SIG-M5 treated with dmso at 0.1 percent for 504 hours (cell line): Measurements from ENCODE around the gene SRRD.

Source experiments
- DNase-seq: peaks from one replicate; lab custom pipeline; 2025; ENCODE audit not compliant: unreplicated experiment; lab: John Stamatoyannopoulos, UW

SRRD gene

DNA sequence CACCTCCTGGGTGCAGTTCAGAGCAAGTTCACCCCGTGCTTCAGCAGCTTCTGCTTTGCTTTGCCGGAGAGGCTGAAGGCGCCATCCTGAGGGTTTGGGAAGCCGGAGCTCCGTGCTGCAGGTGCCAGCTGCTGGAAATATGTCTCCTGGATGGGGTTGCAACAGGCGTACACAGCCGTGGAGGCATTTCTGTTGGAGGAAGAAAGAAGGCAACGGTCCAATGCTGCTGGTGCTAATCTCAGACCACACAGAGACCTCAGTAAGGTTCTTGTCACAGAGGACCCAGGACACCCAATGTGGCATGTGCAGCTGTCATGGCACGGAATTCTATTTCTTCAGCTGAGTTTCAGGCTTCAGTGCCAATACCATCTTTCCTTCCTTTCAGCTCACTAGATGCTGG, 30.5 kb upstream of the SRRD start:
- DNase-seq, result no peak

GRCh38 chr22:26453812-26454500, 29.7 kb upstream of the SRRD start:
- DNase-seq, result no peak

DNA sequence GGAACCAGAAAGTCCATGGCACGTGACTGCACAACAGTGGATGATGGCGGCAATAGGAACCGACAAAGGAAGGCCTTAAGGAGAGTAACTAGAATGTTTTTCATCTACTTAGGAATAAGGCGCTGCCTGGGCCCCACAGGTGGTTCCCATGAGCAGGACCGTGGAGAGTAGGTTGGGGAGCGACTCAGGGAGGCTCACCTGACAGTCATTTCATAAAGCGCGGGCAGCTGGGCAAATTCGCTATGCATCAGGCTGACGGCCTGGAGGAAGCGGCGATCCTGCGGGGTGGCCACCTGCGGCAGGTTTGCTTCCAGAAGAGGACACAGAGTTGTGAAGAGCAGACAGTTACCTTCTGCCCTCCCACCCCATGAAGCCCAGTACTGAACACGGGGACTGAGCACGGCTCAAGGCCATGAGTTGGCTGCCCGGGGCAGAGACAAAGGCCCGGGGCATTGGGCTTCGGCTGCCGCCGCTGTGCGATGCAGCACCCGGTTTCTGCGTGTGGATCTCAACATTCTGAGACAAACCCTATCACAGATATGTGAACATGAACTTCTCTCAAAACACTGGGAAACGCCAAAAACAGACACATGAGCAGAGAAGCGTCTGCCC, 25.9 kb upstream of the SRRD start:
- no peak for DNase-seq

- DNase-seq, result no peak
Observed at GRCh38 chr22:26460202-26460601, 23.5 kb upstream of the SRRD start.

DNA sequence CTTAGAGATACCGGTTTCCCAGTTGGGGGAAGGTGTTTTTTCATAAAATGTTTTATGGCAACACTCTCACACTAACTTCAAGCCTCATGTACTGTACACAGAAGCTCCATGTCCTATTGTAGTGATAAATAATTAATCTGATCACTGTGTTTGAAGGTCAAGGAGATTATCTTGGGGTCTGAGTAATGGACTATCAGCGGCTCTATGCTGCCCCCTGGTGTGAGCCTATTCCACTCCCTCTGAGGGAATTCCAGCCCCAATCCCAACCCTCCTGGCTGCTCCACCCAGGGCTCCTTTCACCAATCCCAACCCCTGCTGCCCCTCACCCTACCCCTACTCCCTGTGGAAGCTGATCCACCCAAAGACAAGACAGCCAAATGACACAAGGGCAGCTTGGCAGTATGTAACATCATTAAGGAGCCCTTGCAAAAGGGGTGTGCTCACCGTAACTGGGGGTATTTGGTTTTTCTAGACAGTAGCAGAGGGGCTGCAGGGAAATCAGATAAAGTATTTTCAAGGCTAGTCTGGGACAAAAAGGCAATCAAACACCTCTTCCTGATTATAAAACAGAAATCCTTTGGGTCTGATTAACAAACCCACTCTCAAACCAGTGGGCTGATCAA, 22.4 kb upstream of the SRRD start:
- no peak for DNase-seq

GRCh38 chr22:26462051-26462450, 21.6 kb upstream of the SRRD start:
- no peak for DNase-seq

- no peak for DNase-seq
Observed at GRCh38 chr22:26462641-26463040, 21.0 kb upstream of the SRRD start.

DNA sequence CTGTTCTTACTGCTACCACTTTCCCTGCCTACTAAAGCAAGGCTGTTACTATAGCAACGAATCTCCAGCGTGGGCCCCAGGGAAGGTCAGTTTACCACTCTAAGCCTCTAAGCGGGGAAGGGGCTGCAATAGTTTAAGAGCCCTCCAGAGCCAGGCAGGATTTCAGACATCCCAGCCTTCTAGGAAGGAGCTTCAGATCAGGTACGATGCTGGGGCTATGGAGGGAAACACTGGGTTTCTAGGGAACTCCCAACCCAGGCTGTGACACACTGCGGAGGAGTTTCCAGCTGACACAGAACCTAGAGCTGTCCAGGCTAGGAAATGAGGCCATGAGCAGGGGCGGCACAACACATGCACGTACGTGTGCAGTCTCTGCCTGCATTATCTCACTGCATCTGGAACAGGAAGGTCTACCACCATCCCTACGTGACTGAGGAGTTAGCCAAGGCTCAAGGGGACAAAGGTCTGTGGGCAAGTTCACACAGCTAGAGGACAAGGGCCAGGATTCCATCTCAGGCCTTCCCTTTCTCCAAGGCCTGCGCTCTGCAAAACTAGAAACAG, 20.5 kb upstream of the SRRD start:
- no peak for DNase-seq

DNA sequence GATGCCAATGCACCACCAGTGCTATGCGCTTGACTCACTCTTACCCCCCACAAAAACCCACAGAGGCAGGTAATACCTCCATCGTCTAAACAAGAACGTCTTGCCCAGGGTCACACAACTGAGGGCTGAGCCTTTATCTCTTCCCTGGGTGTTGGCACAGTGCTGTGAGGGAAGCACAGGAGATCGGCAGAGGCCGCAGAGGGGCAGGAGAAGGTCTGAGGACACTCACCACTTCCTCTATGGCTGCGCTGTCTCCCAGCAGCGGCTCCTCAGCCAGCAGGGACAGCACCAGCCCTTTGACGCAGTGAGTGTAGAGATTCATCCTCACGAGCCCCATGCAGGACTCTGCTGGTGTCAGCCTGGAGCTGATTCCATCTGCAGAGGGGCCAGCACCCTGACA, 20.0 kb upstream of the SRRD start:
- no peak for DNase-seq

DNA sequence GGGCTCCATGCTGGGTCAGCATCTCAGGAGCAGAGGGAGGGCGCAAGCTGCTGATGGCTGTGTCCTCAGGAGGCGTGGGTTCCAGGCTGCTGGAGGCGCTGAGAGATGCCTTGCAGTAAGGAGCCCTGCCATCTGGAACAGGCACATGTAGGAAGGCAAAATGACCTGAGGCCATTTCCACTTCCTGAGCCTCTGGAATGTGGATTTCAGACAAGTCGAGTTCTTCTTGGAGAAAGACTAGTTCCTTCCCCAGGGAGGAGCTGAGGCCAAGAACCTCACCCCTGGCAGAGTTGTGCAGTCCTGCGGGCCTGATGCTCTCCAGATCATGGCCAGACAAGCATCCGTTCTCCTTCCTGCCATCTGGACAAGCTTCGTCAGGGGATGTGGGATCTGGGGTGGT, 19.4 kb upstream of the SRRD start:
- DNase-seq, result no peak

- no peak for DNase-seq
Observed at GRCh38 chr22:26466196-26466595, 17.5 kb upstream of the SRRD start.

GRCh38 chr22:26470807-26471206, 12.9 kb upstream of the SRRD start:
- no peak for DNase-seq

DNA sequence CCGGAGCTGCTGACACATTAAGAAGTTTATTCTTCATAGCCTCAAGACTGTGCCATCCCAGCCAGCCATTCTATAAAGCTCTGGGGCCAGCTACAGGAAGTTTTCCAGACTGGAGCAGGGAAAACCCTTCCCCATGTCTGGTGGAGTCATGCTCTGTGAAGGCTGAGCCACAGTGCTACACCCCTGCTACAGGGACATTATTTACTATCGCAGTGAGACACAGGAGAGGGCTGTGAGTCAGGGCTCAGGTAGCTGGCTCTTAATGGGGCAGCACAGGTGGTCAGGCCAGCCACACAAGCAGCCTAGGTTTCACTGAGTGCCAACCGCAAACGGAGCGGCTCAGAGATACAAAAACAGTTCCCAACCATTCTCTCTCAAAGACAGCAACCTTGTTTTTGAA, 12.2 kb upstream of the SRRD start:
- DNase-seq, result no peak

GRCh38 chr22:26474682-26475081, 9.0 kb upstream of the SRRD start:
- DNase-seq, result no peak

DNA sequence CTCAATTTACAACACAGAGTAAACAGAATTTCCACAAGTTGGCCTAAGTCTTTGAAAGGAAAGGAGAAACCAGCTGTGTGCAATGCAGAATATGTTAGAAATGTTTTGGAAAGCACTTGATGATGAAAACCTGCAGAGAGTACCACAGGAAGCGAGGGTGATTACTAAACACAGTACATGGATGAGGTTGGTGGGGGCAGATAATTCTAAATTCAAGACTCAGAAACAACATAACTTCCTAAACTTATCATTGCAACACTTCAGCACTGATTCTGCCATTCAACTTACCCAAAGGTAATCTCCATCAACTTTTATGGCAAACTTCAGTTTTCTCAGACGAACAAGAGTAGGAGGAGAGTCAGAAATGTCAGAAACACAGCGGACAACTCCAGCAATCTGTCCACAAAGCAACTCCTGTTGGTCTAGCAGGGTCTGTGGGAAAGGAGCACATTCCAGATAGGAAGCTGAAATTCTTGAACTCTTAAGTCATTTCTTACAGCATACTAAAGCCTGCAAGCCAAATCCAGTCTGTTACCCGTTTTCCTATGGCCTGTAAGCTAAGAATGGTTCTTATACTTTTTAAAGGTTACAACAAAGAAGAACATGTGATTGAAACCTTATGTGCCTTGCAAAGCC, 6.9 kb upstream of the SRRD start:
- DNase-seq, result peak; percentile 62

- DNase-seq, result no peak
Observed at GRCh38 chr22:26477341-26477731, 6.3 kb upstream of the SRRD start.

- DNase-seq, result peak; percentile 44
Observed at GRCh38 chr22:26479043-26479791, 4.5 kb upstream of the SRRD start.

GRCh38 chr22:26479792-26480610, 3.7 kb upstream of the SRRD start:
- peak; percentile 79 for DNase-seq

GRCh38 chr22:26480611-26480932, 3.1 kb upstream of the SRRD start:
- no peak for DNase-seq

GRCh38 chr22:26481112-26481693, 2.5 kb upstream of the SRRD start:
- DNase-seq, result peak; percentile 39
